ENCODE data around the gene PCED1A.
"Not testable (repeated sequence)": the region's sequence is repeated elsewhere in the genome, so short reads cannot be mapped to it uniquely, and the experiment has no call there.

Gene PCED1A

GRCh38 chr20:2825761-2826160 is 14.7 kb downstream of the PCED1A start:
- DNase-seq: no peak

- no peak for DNase-seq
These were observed 18.4 kb downstream of the PCED1A start for GRCh38 chr20:2822073-2822472.

DNA sequence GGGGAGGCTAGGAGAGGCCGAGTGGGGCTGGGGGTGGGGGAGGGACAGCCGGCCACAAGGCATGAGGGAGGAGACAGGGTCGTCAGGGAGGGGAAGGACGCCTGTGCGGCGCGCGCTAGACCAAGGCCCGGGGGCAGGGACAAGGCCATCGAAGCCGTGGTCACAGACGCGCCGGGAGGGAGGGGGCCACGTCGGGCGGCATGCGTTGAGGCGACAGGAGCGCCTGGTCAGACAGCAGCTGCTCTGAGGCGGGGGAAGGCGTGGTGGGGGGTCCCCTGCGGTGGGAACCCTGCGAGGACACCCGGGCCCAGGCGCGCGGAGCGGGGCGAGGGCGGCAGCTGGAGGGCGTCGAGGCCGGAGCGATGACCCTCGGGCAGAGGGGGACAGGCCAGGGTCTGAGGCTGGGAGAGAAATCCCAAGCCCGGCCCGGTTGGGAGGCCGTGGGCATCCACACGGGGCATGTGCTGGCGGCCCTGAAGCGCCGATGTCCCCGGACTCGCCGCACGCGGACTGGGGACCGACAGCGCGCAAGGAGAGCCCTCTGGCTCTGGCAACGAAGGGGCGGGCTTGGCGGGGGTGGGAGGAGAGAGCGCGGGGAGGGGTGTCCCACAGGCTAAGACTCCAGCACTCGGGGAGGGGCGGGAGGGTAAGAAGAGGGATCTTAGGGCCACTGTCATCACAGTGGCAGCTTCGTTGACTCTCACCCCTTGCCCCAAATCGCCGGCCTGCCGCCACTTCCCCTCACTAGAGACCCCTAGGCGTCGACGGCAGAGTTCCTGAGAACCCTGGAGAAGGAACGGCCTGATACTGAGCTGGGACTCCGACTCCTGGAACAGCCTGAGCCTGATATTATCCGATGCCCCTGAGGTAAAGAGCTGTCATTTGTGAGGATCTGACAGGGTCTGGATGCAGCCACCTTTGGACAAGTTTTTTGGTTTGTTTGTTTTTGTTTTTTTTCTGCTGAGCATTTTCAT is 19.3 kb downstream of the PCED1A start:
- DNase-seq: no peak

- DNase-seq: no peak
These were observed 20.2 kb downstream of the PCED1A start for GRCh38 chr20:2820084-2820895.

DNA sequence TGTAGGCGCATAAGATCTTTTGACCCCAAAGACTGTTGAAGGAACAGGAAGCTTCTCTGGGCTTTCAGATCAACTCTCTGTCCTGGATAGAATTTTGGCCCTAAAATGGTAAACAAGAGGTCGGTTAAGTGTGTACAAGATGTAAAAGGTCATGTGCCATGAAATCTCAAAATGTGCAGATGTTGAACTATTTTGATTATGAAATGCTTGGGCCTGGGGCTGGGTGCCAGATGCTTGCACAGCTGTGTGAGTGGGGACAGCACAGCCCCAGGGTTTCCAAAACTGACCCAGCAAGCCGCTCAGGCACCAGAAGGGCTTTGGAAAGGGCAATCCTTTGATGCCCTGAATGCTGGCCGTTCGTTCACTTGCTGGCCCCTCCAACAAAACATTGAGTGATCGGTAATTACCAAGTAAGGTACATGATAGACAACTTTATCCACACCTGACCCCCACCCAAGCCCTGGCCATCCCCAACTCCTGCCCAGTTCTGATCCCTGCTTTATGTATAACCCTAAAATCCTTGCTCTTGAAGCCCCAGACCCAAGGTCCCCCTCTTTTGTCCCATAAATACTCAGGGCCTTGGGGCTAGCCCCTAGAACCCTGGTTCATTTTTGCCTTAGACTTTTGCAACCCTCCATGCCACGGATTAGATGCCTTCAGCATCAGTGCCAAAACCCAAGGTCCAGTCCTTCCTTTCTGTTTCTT is 22.4 kb downstream of the PCED1A start:
- DNase-seq: no peak

GRCh38 chr20:2817341-2817726 is 23.1 kb downstream of the PCED1A start:
- no peak for DNase-seq

DNA sequence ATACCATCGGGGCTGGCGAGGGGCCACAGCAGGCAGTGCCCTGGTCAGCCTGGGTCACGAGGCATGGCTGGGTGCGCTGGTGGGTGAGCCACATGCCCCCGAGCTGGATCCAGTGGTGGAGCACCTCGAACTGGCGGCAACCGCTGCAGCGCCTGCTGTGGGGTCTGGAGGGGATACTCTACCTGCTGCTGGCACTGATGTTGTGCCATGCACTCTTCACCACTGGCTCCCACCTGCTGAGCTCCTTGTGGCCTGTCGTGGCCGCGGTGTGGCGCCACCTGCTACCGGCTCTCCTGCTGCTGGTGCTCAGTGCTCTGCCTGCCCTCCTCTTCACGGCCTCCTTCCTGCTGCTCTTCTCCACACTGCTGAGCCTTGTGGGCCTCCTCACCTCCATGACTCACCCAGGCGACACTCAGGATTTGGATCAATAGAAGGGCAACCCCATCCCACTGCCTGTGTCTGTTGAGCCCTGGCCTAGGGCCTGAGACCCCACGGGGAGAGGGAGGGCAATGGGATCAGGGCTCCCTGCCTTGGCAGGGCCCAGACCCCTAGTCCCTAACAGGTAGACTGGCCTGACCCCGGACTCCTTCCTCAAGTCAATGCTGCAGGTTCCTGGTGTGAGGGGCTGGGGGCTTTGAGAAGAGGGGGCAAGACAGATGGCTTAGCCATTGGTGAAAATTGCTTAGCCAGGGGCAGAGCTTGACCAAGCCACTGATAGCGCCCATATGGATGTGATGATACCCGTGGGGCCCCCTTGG is 23.7 kb downstream of the PCED1A start:
- DNase-seq: no peak

- no peak for DNase-seq
These were observed 24.3 kb downstream of the PCED1A start, which contains the start of gene TMEM239 for GRCh38 chr20:2816030-2816582. TMEM239 (plus strand) TSS chr20:2816364; CDS start chr20:2816555, 191 bp downstream.

DNA sequence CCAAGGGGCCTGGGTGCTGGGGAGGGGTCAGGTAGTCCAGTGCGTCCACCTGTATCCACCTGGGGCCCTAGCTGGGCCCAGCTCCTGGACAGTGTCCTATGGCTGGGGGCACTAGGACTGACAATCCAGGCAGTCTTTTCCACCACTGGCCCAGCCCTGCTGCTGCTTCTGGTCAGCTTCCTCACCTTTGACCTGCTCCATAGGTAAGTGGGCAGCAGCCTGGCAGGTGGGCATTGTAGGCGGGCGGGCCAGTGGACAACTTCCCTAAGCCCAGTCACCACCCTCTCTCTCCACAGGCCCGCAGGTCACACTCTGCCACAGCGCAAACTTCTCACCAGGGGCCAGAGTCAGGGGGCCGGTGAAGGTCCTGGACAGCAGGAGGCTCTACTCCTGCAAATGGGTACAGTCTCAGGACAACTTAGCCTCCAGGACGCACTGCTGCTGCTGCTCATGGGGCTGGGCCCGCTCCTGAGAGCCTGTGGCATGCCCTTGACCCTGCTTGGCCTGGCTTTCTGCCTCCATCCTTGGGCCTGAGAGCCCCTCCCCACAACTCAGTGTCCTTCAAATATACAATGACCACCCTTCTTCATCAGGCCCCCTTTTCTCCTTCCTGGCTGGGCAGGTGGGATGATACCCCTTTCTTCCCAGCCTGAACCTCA is 25.1 kb downstream of the PCED1A start:
- no peak for DNase-seq

GRCh38 chr20:2814587-2815051 is 25.8 kb downstream of the PCED1A start, which contains the start of gene C20orf141:
C20orf141 (plus strand) TSS chr20:2814987; CDS start chr20:2815185, 198 bp downstream.
- no peak for DNase-seq

DNA sequence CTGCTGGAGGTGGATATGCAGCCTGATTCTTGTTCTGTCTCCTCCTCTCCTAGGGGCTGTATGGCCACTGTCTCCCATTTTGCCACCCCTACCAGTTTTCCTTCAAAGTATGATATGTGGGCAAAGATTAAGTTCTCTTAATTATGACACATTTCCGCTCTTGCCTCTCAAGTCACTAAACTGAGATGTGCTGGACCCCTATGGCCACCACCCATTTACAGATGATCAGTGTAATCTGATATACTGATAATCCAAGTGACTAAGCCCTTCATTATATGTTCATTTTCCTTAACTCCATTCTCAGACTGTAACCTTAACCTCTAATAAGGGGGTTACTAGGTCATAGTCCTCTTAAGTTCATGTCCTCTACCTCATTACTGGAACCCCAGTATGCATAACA is 26.4 kb downstream of the PCED1A start:
- DNase-seq: no peak

- no peak for DNase-seq
These were observed 28.3 kb downstream of the PCED1A start for GRCh38 chr20:2812189-2812588.

- DNase-seq: no peak
These were observed 30.8 kb downstream of the PCED1A start for GRCh38 chr20:2809690-2810089.

- not testable (repeated sequence) for DNase-seq
These were observed 32.5 kb downstream of the PCED1A start for GRCh38 chr20:2807929-2808328.

GRCh38 chr20:2807019-2807418 is 33.4 kb downstream of the PCED1A start:
- no peak for DNase-seq

DNA sequence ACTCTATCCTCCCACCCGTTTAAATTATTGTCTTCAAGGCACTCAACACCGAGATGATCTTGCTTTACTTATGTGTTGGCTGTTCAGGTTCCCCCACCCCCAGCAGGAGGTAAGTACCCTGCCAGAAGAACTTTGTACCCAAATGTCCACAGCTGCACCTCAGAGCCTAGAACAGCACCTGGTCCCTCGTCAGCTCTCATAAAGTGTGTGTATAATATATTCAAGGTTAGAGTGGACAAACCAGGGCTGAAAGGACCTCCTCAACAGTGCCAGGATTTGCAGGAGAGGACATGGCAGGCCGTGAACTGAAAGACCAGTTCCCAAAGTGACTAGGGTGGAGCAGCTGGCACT is 34.1 kb downstream of the PCED1A start:
- DNase-seq: no peak

DNA sequence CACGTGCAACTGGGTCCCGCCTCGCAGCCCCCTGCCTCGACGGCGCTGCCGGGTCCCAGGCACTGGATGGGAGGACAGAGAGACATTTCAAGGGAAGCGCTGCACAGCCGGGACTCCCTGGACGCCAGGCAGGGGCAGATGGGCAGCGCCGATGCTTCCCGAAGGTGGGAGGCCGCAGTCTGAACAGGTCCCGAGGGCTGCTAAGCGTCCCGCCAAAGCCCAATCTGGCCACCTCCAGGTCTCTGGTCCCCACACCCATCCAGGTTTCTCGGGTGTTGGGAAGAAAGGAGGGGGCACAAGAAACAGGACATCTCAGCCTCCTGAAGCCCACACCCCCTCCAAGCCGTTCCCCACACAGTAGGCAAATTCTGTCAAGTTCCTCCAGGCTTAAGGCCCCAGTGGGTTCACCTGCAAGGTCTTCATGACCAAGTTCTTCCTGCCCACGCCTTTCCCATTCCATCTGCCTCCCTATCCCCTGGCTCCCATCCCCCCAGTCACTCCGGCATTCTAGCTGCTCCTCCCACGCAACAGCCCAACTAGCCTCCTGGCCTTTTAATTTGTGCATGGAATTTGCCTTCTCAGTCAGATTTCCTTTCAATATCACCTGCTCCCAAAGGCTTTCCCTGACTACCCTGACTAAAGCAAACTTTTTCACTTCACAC is 34.6 kb downstream of the PCED1A start:
- DNase-seq: no peak

- no peak for DNase-seq
These were observed 35.4 kb downstream of the PCED1A start for GRCh38 chr20:2804852-2805688.
